ENCODE measurements around the gene NODAL. TPM values are rescaled to one million over a fixed set of nuclear protein-coding genes. Genes with fewer than 3 reads are reported as not detected.

Gene NODAL
- total RNA-seq, 1 donor from 2014 or later: not detected

DNA sequence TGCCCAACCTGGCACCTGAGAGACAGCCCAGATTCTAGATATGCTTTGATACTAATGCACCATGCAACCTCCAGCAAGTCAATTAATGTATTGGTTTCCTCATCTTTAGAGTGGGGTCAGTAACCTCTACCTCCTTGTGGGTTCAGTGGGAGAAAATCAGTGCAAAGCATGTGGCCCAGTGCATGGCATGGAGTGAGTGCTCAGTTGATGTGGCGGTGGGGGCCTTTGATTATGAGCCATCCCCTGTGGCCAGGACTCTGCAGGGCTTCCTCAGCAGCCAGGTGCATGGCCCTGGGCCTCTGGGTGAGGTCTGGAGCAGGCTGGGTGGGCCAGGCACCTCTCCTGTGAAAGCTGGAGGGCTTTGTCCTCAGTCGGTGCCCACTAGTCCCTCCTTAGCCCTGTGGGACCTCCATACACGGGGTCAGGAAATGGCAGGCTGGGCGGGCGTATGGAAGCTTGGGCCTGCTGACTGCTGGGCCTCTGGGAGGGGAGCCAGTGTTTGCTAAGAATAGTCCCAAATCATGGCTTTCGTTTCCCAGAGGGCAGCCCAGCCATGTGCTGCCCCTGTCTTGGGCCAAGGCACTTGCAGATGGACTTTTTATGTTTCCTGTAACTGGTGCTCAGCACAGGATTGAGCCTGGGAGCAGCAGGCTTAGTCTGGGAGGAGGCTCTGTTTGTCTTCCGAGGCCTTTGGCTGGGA, 40.5 kb upstream of the NODAL start:
- DNase-seq (ENCODE audit: extremely low spot score, unreplicated experiment): no peak

DNA sequence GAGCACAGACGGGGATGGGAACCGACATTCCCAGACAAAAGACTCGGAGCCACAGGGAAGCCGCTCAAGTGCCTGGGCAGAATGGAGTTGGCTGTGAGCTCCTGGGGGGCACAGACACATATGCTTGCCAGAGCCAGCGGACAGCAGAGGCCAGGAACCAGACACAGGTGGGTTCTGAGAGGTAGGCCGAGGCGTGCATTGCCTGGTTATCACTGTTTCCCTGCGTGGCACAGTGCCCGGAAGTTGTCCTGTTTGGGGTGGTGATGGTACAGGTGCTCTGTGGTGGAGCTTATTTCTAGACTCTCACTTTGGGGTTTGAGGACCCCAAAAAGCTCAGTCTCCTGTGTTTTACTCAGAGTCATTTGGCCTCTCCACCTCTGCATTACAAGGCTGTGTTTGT, 39.6 kb upstream of the NODAL start:
- DNase-seq (ENCODE audit: extremely low spot score, unreplicated experiment): no peak
- H3K27ac Mint-ChIP-seq (ENCODE audit: unreplicated experiment): no peak overlapping the region
- TF ChIP-seq, protein P1, sequence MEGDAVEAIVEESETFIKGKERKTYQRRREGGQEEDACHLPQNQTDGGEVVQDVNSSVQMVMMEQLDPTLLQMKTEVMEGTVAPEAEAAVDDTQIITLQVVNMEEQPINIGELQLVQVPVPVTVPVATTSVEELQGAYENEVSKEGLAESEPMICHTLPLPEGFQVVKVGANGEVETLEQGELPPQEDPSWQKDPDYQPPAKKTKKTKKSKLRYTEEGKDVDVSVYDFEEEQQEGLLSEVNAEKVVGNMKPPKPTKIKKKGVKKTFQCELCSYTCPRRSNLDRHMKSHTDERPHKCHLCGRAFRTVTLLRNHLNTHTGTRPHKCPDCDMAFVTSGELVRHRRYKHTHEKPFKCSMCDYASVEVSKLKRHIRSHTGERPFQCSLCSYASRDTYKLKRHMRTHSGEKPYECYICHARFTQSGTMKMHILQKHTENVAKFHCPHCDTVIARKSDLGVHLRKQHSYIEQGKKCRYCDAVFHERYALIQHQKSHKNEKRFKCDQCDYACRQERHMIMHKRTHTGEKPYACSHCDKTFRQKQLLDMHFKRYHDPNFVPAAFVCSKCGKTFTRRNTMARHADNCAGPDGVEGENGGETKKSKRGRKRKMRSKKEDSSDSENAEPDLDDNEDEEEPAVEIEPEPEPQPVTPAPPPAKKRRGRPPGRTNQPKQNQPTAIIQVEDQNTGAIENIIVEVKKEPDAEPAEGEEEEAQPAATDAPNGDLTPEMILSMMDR (IDR thresholded peaks at IDR 0.05): no peak
- no peak overlapping the region for H3K4me3 Mint-ChIP-seq (ENCODE audit: unreplicated experiment)
- no peaks in the 10 kb centered on the region for H3K36me3 Mint-ChIP-seq (ENCODE audit: unreplicated experiment)
- peaks cover 3% of the 10 kb centered on the region for H3K27me3 Mint-ChIP-seq (ENCODE audit: unreplicated experiment)
- no peaks in the 10 kb centered on the region for H3K9me3 Mint-ChIP-seq (ENCODE audit: unreplicated experiment)
- peaks cover 31% of the 10 kb centered on the region for H3K4me1 Mint-ChIP-seq (ENCODE audit: unreplicated experiment)

More for the DNA sequence above, 40.5 kb upstream of the NODAL start:
- H3K27ac Mint-ChIP-seq (ENCODE audit: unreplicated experiment): no peak overlapping the region
- no peaks in the 10 kb centered on the region for H3K9me3 Mint-ChIP-seq (ENCODE audit: unreplicated experiment)
- no peaks in the 10 kb centered on the region for H3K36me3 Mint-ChIP-seq (ENCODE audit: unreplicated experiment)
- no peak overlapping the region for H3K4me3 Mint-ChIP-seq (ENCODE audit: unreplicated experiment)
- peaks cover 31% of the 10 kb centered on the region for H3K4me1 Mint-ChIP-seq (ENCODE audit: unreplicated experiment)
- TF ChIP-seq, protein P1 (IDR thresholded peaks at IDR 0.05): no peak
- no peaks in the 10 kb centered on the region for H3K27me3 Mint-ChIP-seq (ENCODE audit: unreplicated experiment)

DNA sequence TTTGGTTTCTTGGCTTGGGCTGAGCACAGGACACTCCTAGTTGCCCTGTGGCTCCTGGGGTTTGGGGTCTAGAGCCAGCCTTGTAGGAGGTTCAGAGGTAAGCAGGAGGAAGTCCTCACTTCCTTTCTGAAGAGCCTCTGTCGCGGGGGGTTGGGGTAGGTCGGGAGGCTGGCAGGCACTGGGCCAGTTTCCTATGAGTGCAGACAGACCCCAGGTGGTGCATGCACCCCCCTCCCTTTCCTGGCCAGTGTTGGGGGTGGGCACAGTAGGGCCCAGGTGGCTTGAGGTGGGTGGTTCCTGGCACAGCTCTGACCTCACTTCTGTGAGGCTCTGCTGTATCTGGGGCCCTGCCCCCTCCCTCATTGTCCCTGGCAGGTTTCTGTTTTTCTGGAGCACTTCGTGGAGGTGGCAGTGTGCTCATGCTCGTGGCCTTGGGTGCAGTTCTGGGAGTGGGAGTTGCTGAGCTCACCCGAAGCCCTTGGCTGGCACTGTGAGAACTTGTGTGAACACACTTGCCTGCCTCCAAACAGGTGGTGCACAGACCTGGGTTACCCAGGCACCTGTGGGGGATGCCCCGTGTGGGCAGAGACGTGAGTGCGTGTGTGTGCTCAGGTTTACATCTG, 38.9 kb upstream of the NODAL start:
- no peaks in the 10 kb centered on the region for H3K9me3 Mint-ChIP-seq (ENCODE audit: unreplicated experiment)
- H3K4me3 Mint-ChIP-seq (ENCODE audit: unreplicated experiment): no peak overlapping the region
- H3K27ac Mint-ChIP-seq (ENCODE audit: unreplicated experiment): no peak overlapping the region
- DNase-seq (ENCODE audit: extremely low spot score, unreplicated experiment): no peak
- peaks cover 31% of the 10 kb centered on the region for H3K4me1 Mint-ChIP-seq (ENCODE audit: unreplicated experiment)
- TF ChIP-seq, protein P1 (IDR thresholded peaks at IDR 0.05): no peak
- no peaks in the 10 kb centered on the region for H3K36me3 Mint-ChIP-seq (ENCODE audit: unreplicated experiment)
- H3K27me3 Mint-ChIP-seq (ENCODE audit: unreplicated experiment): peaks cover 3% of the 10 kb centered on the region

DNA sequence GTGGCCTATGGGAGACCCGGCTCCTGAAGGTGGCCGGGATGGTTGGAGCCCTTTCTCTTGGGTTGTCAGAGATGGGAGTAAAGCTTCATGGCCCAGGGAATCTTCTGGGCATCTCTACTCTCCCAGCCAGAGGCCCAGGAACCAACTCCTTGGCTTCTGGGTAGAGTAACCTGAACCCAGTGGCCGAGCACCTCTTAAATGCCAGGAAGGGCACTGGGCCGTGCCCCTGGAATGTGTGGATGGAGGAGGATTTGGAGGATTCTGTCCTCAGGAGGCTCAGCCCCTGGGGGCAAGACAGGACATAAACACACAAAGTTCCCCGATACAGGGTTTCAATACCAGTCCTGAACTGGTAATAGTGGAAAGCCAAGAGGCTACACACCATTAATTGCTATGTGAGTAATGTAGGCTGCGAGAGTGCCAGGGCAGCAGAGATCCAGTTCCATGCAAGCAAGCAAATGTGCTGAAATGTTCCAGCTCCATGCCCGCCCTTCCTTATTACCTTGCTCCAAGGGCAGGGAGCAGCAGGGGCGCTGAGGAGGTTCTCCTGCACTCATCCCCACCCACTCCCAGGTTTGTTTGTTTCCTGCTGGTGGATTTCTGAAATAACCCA, 38.3 kb upstream of the NODAL start:
- DNase-seq (ENCODE audit: extremely low spot score, unreplicated experiment): no peak
- Mint-ChIP-seq H3K27ac (ENCODE audit: unreplicated experiment) (no peak overlapping the region), H3K4me1 (ENCODE audit: unreplicated experiment) (peaks cover 31% of the 10 kb centered on the region), H3K9me3 (ENCODE audit: unreplicated experiment) (no peaks in the 10 kb centered on the region), H3K36me3 (ENCODE audit: unreplicated experiment) (no peaks in the 10 kb centered on the region), H3K27me3 (ENCODE audit: unreplicated experiment) (peaks cover 8% of the 10 kb centered on the region), H3K4me3 (ENCODE audit: unreplicated experiment) (peak overlapping the region; percentile 64)
- TF ChIP-seq, protein P1 (IDR thresholded peaks at IDR 0.05): no peak

DNA sequence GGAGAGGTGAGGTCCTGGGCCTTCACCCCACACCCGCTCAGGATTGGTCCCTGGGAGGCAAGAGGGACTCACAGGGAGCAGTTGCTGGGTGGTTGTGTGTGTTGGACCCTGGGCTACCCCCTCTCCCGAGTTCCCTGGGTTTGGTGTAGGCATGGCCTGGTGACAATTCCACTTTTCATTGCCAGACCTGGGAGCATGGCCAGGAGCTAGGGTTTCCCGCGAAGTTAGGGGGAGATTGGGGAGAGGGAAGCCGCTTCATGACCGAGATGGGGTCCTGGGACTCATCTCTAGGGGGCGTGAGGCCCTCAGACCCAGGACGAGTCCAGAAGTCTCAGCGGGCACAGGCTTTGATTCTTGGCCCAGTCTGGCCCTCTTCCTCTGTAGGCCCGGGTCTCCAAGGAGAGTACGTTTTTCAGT, 37.7 kb upstream of the NODAL start:
- Mint-ChIP-seq H3K27me3 (ENCODE audit: unreplicated experiment) (peaks cover 8% of the 10 kb centered on the region), H3K4me1 (ENCODE audit: unreplicated experiment) (peaks cover 31% of the 10 kb centered on the region), H3K4me3 (ENCODE audit: unreplicated experiment) (peak overlapping the region; percentile 64), H3K27ac (ENCODE audit: unreplicated experiment) (no peak overlapping the region), H3K9me3 (ENCODE audit: unreplicated experiment) (no peaks in the 10 kb centered on the region), H3K36me3 (ENCODE audit: unreplicated experiment) (no peaks in the 10 kb centered on the region)
- TF ChIP-seq, protein P1 (IDR thresholded peaks at IDR 0.05): no peak
- no peak for DNase-seq (ENCODE audit: extremely low spot score, unreplicated experiment)
